PC-3 (cell line): Measurements from ENCODE around the gene MCTP2. TPM values are rescaled to one million over a fixed set of nuclear protein-coding genes. Genes with fewer than 3 reads are reported as not detected.
A peak's percentile ranks its signal among the peaks of the same experiment; 100 is the strongest.

ENCODE experiments used
- ATAC-seq: fragments of 200-7000 bp; cut with Tn5 transposase; 2 replicates; pipeline ENCODE4 v1.9.1; 2020; ENCODE audit warnings: mild to moderate bottlenecking, moderate library complexity
- BruUV-seq: library from RNA; stranded (reverse); fragments of 400-500 nt; replicated peaks from 2 replicates; lab custom pipeline; 2021; lab: Mats Ljungman, UMichigan
- CTCF ChIA-PET: fragments of 300-600 bp; sonication (Branson Sonifier 250); formaldehyde crosslinking; loops from one replicate; lab custom pipeline; 2022; ENCODE audit warnings: antibody characterized with exemption; lab: Charles Lee
- POLR2A ChIA-PET: fragments of 300-600 bp; sonication (Branson Sonifier 250); formaldehyde crosslinking; loops from one replicate; lab custom pipeline; 2022; ENCODE audit warnings: antibody characterized with exemption; ENCODE audit not compliant: unreplicated experiment; lab: Charles Lee
- DNase-seq: peaks from one replicate; pipeline ENCODE4 v3.0.0-alpha.2; 2015
- H2AFZ ChIP-seq: fragments of 300-600 bp; sonication (generic); 2 replicates; pipeline ENCODE4 v1.6.0; 2016; ENCODE audit warnings: antibody characterized with exemption, low read length
- H3F3A ChIP-seq: fragments of 300-600 bp; sonication (generic); one replicate; pipeline ENCODE4 v1.6.0; 2017; ENCODE audit warnings: antibody characterized with exemption, low read length, control low read depth, mild to moderate bottlenecking; ENCODE audit not compliant: unreplicated experiment
- H3K27ac ChIP-seq: fragments of 300-600 bp; sonication (generic); 2 replicates; pipeline ENCODE4 v1.5.1; 2016; ENCODE audit warnings: mild to moderate bottlenecking, low read length
- H3K27me3 ChIP-seq: fragments of 300-600 bp; sonication (generic); 2 replicates; pipeline ENCODE4 v1.6.1; 2016; ENCODE audit warnings: low read length, mixed read lengths
- H3K36me3 ChIP-seq: fragments of 300-600 bp; sonication (generic); 2 replicates; pipeline ENCODE4 v1.6.1; 2016; ENCODE audit warnings: low read depth, mixed run types, low read length, mixed read lengths
- H3K4me1 ChIP-seq: fragments of 300-600 bp; sonication (generic); 2 replicates; pipeline ENCODE4 v1.5.1; 2016; ENCODE audit warnings: low read length; ENCODE audit not compliant: insufficient read depth
- H3K4me2 ChIP-seq: fragments of 300-600 bp; sonication (generic); 2 replicates; pipeline ENCODE4 v1.6.0; 2016; ENCODE audit warnings: low read length
- H3K4me3 ChIP-seq: fragments of 300-600 bp; sonication (generic); 2 replicates; pipeline ENCODE4 v1.5.1; 2016; ENCODE audit warnings: mild to moderate bottlenecking, low read length, mixed read lengths
- H3K79me2 ChIP-seq: fragments of 300-600 bp; sonication (generic); 2 replicates; pipeline ENCODE4 v1.6.1; 2017; ENCODE audit warnings: low read length, mixed read lengths
- H3K9ac ChIP-seq: fragments of 300-600 bp; sonication (generic); 2 replicates; pipeline ENCODE4 v1.6.0; 2016; ENCODE audit warnings: mild to moderate bottlenecking, low read length
- H3K9me2 ChIP-seq: fragments of 300-600 bp; sonication (generic); replicated peaks from 2 replicates; pipeline ENCODE4 v1.6.1; 2016; ENCODE audit warnings: mixed run types, low read length, mixed read lengths
- H3K9me3 ChIP-seq: fragments of 300-600 bp; sonication (generic); 2 replicates; pipeline ENCODE4 v1.6.1; 2016; ENCODE audit warnings: low read length, mixed read lengths
- H4K20me1 ChIP-seq: fragments of 300-600 bp; sonication (generic); 2 replicates; pipeline ENCODE4 v1.6.1; 2016; ENCODE audit warnings: low read length, mixed read lengths
- EZH2 ChIP-seq: fragments of 300-600 bp; sonication (generic); IDR thresholded peaks from one replicate; pipeline ENCODE4 v1.6.1; 2017; ENCODE audit warnings: antibody characterized with exemption, mild to moderate bottlenecking, low read length; ENCODE audit not compliant: unreplicated experiment
- EZH2phosphoT487 ChIP-seq: fragments of 300-600 bp; sonication (generic); IDR thresholded peaks from 2 replicates; pipeline ENCODE4 v1.6.1; 2018; ENCODE audit warnings: mild to moderate bottlenecking, antibody characterized with exemption, low read length, borderline replicate concordance
- intact Hi-C: fragments of 100-400 bp; cut with micrococcal nuclease; formaldehyde crosslinking; loops from 2 replicates; pipeline ENCODE4 v1.9.0; 2023
- total RNA-seq: library from RNA; depleted of rRNA; stranded (reverse); fragments of >200 nt; gene quantifications from 2 replicates; pipeline ENCODE4 v1.2.3, GENCODE V29; 2014
- TF ChIP-seq, protein P1 (sequence below): fragments of 300-600 bp; sonication (generic); conservative IDR thresholded peaks from 2 replicates; pipeline ENCODE4 v1.5.1; 2017; ENCODE audit warnings: antibody characterized with exemption, low read depth, mild to moderate bottlenecking, low read length

The MCTP2 gene
- total RNA-seq, 1 experiment from 2014 or later, result 6.2 TPM

DNA sequence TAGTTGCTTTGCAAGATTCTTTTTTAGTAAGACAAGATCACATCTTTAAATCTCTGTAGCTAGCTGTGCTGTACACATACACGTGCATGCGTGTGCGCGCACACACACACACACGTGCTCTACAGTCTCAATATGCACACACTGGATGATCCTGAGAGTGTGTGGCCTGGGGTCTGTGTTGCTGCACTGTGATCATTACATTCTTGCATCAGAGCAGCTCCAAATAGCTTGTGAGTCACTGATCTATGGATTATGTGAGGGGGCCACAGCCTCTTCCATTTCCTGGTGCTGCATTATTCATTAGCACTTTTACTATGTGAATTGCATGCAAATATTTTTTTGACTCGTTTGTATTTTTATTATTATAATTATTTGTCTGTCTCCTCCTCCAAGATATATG, 34.6 kb downstream of the MCTP2 start:
- BruUV-seq, result no TSS peak
- no peak for DNase-seq
- 0 out of 2 replicates have a peak overlapping the region, but pooled peaks have one; percentile 13 for H3K4me2 ChIP-seq
- no peaks in the 10 kb centered on the region for H3K9me3 ChIP-seq
- H3K4me3 ChIP-seq, result no peak overlapping the region
- H3K27ac ChIP-seq, result peak overlapping the region; percentile 54
- intact Hi-C loops, result no loop called here
- CTCF ChIA-PET, result no interaction called here
- H3K79me2 ChIP-seq, result no peaks in the 10 kb centered on the region
- H3K9ac ChIP-seq, result no peak overlapping the region
- no peaks in the 10 kb centered on the region for H3K9me2 ChIP-seq
- POLR2A ChIA-PET, result no interaction called here
- peaks cover 33% of the 10 kb centered on the region for H3K4me1 ChIP-seq
- H3K36me3 ChIP-seq, result no peaks in the 10 kb centered on the region
- no peak for TF ChIP-seq EZH2phosphoT487
- TF ChIP-seq, protein P1, sequence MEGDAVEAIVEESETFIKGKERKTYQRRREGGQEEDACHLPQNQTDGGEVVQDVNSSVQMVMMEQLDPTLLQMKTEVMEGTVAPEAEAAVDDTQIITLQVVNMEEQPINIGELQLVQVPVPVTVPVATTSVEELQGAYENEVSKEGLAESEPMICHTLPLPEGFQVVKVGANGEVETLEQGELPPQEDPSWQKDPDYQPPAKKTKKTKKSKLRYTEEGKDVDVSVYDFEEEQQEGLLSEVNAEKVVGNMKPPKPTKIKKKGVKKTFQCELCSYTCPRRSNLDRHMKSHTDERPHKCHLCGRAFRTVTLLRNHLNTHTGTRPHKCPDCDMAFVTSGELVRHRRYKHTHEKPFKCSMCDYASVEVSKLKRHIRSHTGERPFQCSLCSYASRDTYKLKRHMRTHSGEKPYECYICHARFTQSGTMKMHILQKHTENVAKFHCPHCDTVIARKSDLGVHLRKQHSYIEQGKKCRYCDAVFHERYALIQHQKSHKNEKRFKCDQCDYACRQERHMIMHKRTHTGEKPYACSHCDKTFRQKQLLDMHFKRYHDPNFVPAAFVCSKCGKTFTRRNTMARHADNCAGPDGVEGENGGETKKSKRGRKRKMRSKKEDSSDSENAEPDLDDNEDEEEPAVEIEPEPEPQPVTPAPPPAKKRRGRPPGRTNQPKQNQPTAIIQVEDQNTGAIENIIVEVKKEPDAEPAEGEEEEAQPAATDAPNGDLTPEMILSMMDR, result no peak
- TF ChIP-seq EZH2, result no peak
- no peak overlapping the region for H2AFZ ChIP-seq
- no peaks in the 10 kb centered on the region for H4K20me1 ChIP-seq
- H3F3A ChIP-seq, result no peaks in the 10 kb centered on the region
- H3K27me3 ChIP-seq, result no peaks in the 10 kb centered on the region
- no peak for ATAC-seq

DNA sequence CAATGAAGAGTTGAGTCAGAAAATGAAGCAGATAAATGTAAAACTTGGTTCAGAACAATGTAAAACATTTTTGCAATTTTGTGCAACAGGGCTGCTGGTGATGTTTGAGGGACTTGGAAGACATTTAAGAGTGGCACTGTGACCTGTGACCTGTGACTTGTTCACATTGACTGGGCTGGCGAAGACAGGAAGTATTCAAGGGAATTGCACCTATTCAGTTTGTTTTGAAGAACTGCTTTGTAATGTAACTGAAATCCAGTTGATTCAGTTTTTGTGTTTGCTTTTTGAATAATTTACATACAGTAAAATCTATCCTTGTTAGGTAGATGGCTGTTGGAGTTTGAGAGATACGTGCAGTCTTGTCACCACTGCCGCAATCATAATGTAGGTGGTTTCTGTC, 35.4 kb downstream of the MCTP2 start:
- CTCF ChIA-PET, result no interaction called here

DNA sequence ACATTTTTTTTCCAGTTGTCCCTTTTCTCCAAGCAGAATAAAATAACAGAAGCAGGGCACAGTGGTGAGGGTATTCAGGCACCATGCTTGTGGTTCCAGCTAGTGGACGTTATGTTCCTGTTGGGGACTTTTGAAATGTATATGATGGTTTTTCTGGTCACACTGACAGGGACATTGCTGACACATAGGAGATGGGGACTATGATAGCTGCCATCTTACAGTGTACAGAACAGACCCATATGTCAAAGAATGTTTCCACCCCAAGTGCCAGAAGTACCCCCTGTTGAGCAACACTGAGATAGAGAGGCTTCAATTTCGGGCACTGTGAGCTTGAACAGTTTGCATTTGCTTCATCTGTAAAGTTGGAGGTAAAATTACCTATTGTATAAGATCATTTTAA, 38.6 kb downstream of the MCTP2 start:
- BruUV-seq, result no TSS peak
- POLR2A ChIA-PET, result no interaction called here
- no peaks in the 10 kb centered on the region for H3K79me2 ChIP-seq
- no peaks in the 10 kb centered on the region for H3K9me3 ChIP-seq
- H4K20me1 ChIP-seq, result no peaks in the 10 kb centered on the region
- no peaks in the 10 kb centered on the region for H3K27me3 ChIP-seq
- no peaks in the 10 kb centered on the region for H3K36me3 ChIP-seq
- ATAC-seq (no peak), DNase-seq (no peak)
- H3K9ac ChIP-seq, result no peak overlapping the region
- CTCF ChIA-PET, result no interaction called here
- no peak overlapping the region for H3K4me2 ChIP-seq
- H3K27ac ChIP-seq, result no peak overlapping the region
- H3K9me2 ChIP-seq, result no peaks in the 10 kb centered on the region
- TF ChIP-seq EZH2phosphoT487 (no peak), EZH2 (no peak)
- TF ChIP-seq, protein P1, result no peak
- intact Hi-C loops, result no loop called here
- no peaks in the 10 kb centered on the region for H3F3A ChIP-seq
- H3K4me1 ChIP-seq, result peaks cover 20% of the 10 kb centered on the region
- no peak overlapping the region for H3K4me3 ChIP-seq
- H2AFZ ChIP-seq, result no peak overlapping the region

More for the DNA sequence above, 35.4 kb downstream of the MCTP2 start:
- POLR2A ChIA-PET, result no interaction called here
- Histone ChIP-seq H3K4me3 (no peak overlapping the region), H3K79me2 (no peaks in the 10 kb centered on the region), H3F3A (no peaks in the 10 kb centered on the region), H3K27me3 (no peaks in the 10 kb centered on the region), H3K4me1 (peaks cover 33% of the 10 kb centered on the region), H3K4me2 (peak overlapping the region; percentile 26), H3K27ac (0 out of 2 replicates have a peak overlapping the region, but pooled peaks have one; percentile 20), H3K9me2 (no peaks in the 10 kb centered on the region), H3K36me3 (no peaks in the 10 kb centered on the region), H3K9me3 (no peaks in the 10 kb centered on the region), H3K9ac (no peak overlapping the region), H4K20me1 (no peaks in the 10 kb centered on the region), H2AFZ (no peak overlapping the region)
- ATAC-seq (no peak), DNase-seq (peak; percentile 12)
- intact Hi-C loops, result no loop called here
- BruUV-seq, result no TSS peak
- TF ChIP-seq EZH2phosphoT487 (no peak), EZH2 (no peak)
- TF ChIP-seq, protein P1, result no peak
